Stomach (tissue), 4 donors: ENCODE data around the gene GRIN2C.

Experiments used
- EP300 ChIP-seq: sonication (generic); formaldehyde crosslinking; IDR thresholded peaks from one replicate; pipeline ENCODE4 v1.6.1; 2017; ENCODE audit warnings: antibody characterized with exemption
- POLR2A ChIP-seq, 4 donors: fragments of 450-650 bp; IDR thresholded peaks; one replicate each; pipeline ENCODE4 v1.6.1; 2016; ENCODE audit warnings: antibody characterized with exemption in 4 of 4, control low read depth in 2 of 4, mild to moderate bottlenecking in 1 of 4, moderate library complexity in 1 of 4
- POLR2AphosphoS5 ChIP-seq, 3 donors: sonication (generic); formaldehyde crosslinking; IDR thresholded peaks; one replicate each; pipeline ENCODE4 v1.6.1; 2016; ENCODE audit warnings: antibody characterized with exemption in 3 of 3
- TF ChIP-seq, protein P1 (sequence below), 7 experiments: fragments of 450-650 bp in 4 of 7; fragments of 200-600 bp in 3 of 7; sonication (generic) in 3 of 7; IDR thresholded peaks; one replicate each; pipeline ENCODE4 v1.5.1; 2016 to 2019; ENCODE audit warnings: antibody characterized with exemption in 7 of 7, control low read depth in 2 of 7, mild to moderate bottlenecking in 1 of 7

GRCh38 chr17:74830861-74831260 is 28.8 kb downstream of the GRIN2C start:
- TF ChIP-seq, protein P1, sequence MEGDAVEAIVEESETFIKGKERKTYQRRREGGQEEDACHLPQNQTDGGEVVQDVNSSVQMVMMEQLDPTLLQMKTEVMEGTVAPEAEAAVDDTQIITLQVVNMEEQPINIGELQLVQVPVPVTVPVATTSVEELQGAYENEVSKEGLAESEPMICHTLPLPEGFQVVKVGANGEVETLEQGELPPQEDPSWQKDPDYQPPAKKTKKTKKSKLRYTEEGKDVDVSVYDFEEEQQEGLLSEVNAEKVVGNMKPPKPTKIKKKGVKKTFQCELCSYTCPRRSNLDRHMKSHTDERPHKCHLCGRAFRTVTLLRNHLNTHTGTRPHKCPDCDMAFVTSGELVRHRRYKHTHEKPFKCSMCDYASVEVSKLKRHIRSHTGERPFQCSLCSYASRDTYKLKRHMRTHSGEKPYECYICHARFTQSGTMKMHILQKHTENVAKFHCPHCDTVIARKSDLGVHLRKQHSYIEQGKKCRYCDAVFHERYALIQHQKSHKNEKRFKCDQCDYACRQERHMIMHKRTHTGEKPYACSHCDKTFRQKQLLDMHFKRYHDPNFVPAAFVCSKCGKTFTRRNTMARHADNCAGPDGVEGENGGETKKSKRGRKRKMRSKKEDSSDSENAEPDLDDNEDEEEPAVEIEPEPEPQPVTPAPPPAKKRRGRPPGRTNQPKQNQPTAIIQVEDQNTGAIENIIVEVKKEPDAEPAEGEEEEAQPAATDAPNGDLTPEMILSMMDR (IDR thresholded peaks at IDR 0.05) = no peak
- TF ChIP-seq POLR2AphosphoS5 (IDR thresholded peaks at IDR 0.05) (no peak), POLR2A (IDR thresholded peaks at IDR 0.05) (no peak), EP300 (no peak)
